Measurements from ENCODE around the gene PLCH1. TPM values are rescaled to one million over a fixed set of nuclear protein-coding genes. Genes with fewer than 3 reads are reported as not detected.

Gene PLCH1
- total RNA-seq, 5 donors from 2014 or later (not counting 1 experiment from before 2014, with no cell fraction given), result 0.06 to 0.12 (median 0.09) TPM; not detected in 1

- no peak for DNase-seq
- Mint-ChIP-seq H3K27me3 (peaks cover 0 to 4% of the 10 kb centered on the region in 2 donors), H3K4me1 (peaks cover 3 to 14% (median 10%) of the 10 kb centered on the region in 3 donors), H3K27ac (no peak overlapping the region), H3K9me3 (no peaks in the 10 kb centered on the region), H3K36me3 (no peaks in the 10 kb centered on the region), H3K4me3 (no peak overlapping the region)
- CTCF ChIA-PET, result no interaction called here
- Histone ChIP-seq H3K4me1 (ENCODE audit: control insufficient read depth in 1 of 2, extremely low read depth in 1 of 2, insufficient read depth in 2 of 2, low read length in 2 of 2) (peaks cover 0 to 2% of the 10 kb centered on the region in 2 experiments), H3K9me3 (no peaks in the 10 kb centered on the region), H3K36me3 (ENCODE audit: control insufficient read depth in 2 of 2, extremely low read depth in 1 of 2, insufficient read depth in 1 of 2, low read length in 1 of 2) (no peaks in the 10 kb centered on the region), H3K27ac (ENCODE audit: low read length) (no peak overlapping the region), H3K27me3 (replicated peaks in 1 of 2; ENCODE audit: control insufficient read depth in 2 of 2, extremely low read depth in 1 of 2, insufficient read depth in 2 of 2, low read length in 1 of 2) (no peaks in the 10 kb centered on the region), H3K4me3 (ENCODE audit: control insufficient read depth in 1 of 2, extremely low read depth in 1 of 2, low read length in 1 of 2) (no peak overlapping the region)
- POLR2A ChIA-PET, result no interaction called here
- ATAC-seq (replicated peaks in 1 of 4), result no peak
Measured at GRCh38 chr3:155339052-155339451, 405.8 kb downstream of the PLCH1 start.

- H3K9me3 ChIP-seq, result no peaks in the 10 kb centered on the region
- H3K4me3 ChIP-seq (ENCODE audit: control insufficient read depth in 1 of 2, extremely low read depth in 1 of 2, low read length in 1 of 2), result no peak overlapping the region
- no peak for ATAC-seq (replicated peaks in 1 of 4)
- H3K4me1 Mint-ChIP-seq, result peaks cover 3 to 17% (median 14%) of the 10 kb centered on the region in 3 donors
- 39% methylated on average over 2 of the region's 3 CpGs for WGBS (ENCODE audit: insufficient coverage)
- no peak for DNase-seq
- no peak overlapping the region for H3K27ac ChIP-seq (ENCODE audit: low read length)
- no peaks in the 10 kb centered on the region for H3K27me3 ChIP-seq (replicated peaks in 1 of 2; ENCODE audit: control insufficient read depth in 2 of 2, extremely low read depth in 1 of 2, insufficient read depth in 2 of 2, low read length in 1 of 2)
- H3K27ac Mint-ChIP-seq, result no peak overlapping the region
- ChIA-PET CTCF (no interaction called here), POLR2A (no interaction called here)
- H3K36me3 Mint-ChIP-seq, result no peaks in the 10 kb centered on the region
- no peaks in the 10 kb centered on the region for H3K9me3 Mint-ChIP-seq
- H3K27me3 Mint-ChIP-seq, result peaks cover 0 to 4% of the 10 kb centered on the region in 2 donors
- peaks cover 0 to 2% of the 10 kb centered on the region in 2 experiments for H3K4me1 ChIP-seq (ENCODE audit: control insufficient read depth in 1 of 2, extremely low read depth in 1 of 2, insufficient read depth in 2 of 2, low read length in 2 of 2)
- no peak overlapping the region for H3K4me3 Mint-ChIP-seq
- no peaks in the 10 kb centered on the region for H3K36me3 ChIP-seq (ENCODE audit: control insufficient read depth in 2 of 2, extremely low read depth in 1 of 2, insufficient read depth in 1 of 2, low read length in 1 of 2)
Measured at GRCh38 chr3:155335724-155336354, 409.0 kb downstream of the PLCH1 start.

GRCh38 chr3:155334914-155335723, 409.8 kb downstream of the PLCH1 start:
- H3K9me3 ChIP-seq, result no peaks in the 10 kb centered on the region
- H3K9me3 Mint-ChIP-seq, result no peaks in the 10 kb centered on the region
- no peak overlapping the region for H3K4me3 Mint-ChIP-seq
- H3K27ac ChIP-seq (ENCODE audit: low read length), result no peak overlapping the region
- peak in 1 of 35 experiments; percentile 2 for DNase-seq
- ATAC-seq (replicated peaks in 1 of 4), result peak in 2 of 4 experiments; percentile 32 to 42
- ChIA-PET POLR2A (no interaction called here), CTCF (interaction anchor here in 1 of 2 donors (0.7 kb wide), 1 partner anchor 22 kb away, joined by 3 read pairs; no protein-coding TSS in a partner anchor)
- 15% methylated on average over 3 of the region's 6 CpGs for WGBS (ENCODE audit: insufficient coverage)
- peaks cover 3 to 17% (median 14%) of the 10 kb centered on the region in 3 donors for H3K4me1 Mint-ChIP-seq
- H3K36me3 Mint-ChIP-seq, result no peaks in the 10 kb centered on the region
- peaks cover 0 to 4% of the 10 kb centered on the region in 2 donors for H3K27me3 Mint-ChIP-seq
- H3K4me1 ChIP-seq (ENCODE audit: control insufficient read depth in 1 of 2, extremely low read depth in 1 of 2, insufficient read depth in 2 of 2, low read length in 2 of 2), result peaks cover 0 to 2% of the 10 kb centered on the region in 2 experiments
- H3K27ac Mint-ChIP-seq, result no peak overlapping the region
- H3K4me3 ChIP-seq (ENCODE audit: control insufficient read depth in 1 of 2, extremely low read depth in 1 of 2, low read length in 1 of 2), result no peak overlapping the region
- no peaks in the 10 kb centered on the region for H3K36me3 ChIP-seq (ENCODE audit: control insufficient read depth in 2 of 2, extremely low read depth in 1 of 2, insufficient read depth in 1 of 2, low read length in 1 of 2)
- H3K27me3 ChIP-seq (replicated peaks in 1 of 2; ENCODE audit: control insufficient read depth in 2 of 2, extremely low read depth in 1 of 2, insufficient read depth in 2 of 2, low read length in 1 of 2), result no peaks in the 10 kb centered on the region

- Mint-ChIP-seq H3K9me3 (no peaks in the 10 kb centered on the region), H3K4me1 (peaks cover 3 to 17% (median 14%) of the 10 kb centered on the region in 3 donors), H3K36me3 (no peaks in the 10 kb centered on the region), H3K27me3 (peaks cover 0 to 4% of the 10 kb centered on the region in 2 donors), H3K27ac (no peak overlapping the region), H3K4me3 (no peak overlapping the region)
- H3K27ac ChIP-seq (ENCODE audit: low read length), result no peak overlapping the region
- H3K9me3 ChIP-seq, result no peaks in the 10 kb centered on the region
- ATAC-seq (replicated peaks in 1 of 4), result no peak
- no peak overlapping the region for H3K4me3 ChIP-seq (ENCODE audit: control insufficient read depth in 1 of 2, extremely low read depth in 1 of 2, low read length in 1 of 2)
- 73% methylated on average over 1 of the region's 3 CpGs for WGBS (ENCODE audit: insufficient coverage)
- peaks cover 0 to 2% of the 10 kb centered on the region in 2 experiments for H3K4me1 ChIP-seq (ENCODE audit: control insufficient read depth in 1 of 2, extremely low read depth in 1 of 2, insufficient read depth in 2 of 2, low read length in 2 of 2)
- no peak for DNase-seq
- H3K36me3 ChIP-seq (ENCODE audit: control insufficient read depth in 2 of 2, extremely low read depth in 1 of 2, insufficient read depth in 1 of 2, low read length in 1 of 2), result no peaks in the 10 kb centered on the region
- CTCF ChIA-PET, result no interaction called here
- no peaks in the 10 kb centered on the region for H3K27me3 ChIP-seq (replicated peaks in 1 of 2; ENCODE audit: control insufficient read depth in 2 of 2, extremely low read depth in 1 of 2, insufficient read depth in 2 of 2, low read length in 1 of 2)
- POLR2A ChIA-PET, result no interaction called here
Measured at GRCh38 chr3:155334215-155334913, 410.5 kb downstream of the PLCH1 start.

GRCh38 chr3:155332716-155333115, 412.2 kb downstream of the PLCH1 start:
- Histone ChIP-seq H3K27ac (ENCODE audit: low read length) (no peak overlapping the region), H3K4me3 (ENCODE audit: control insufficient read depth in 1 of 2, extremely low read depth in 1 of 2, low read length in 1 of 2) (no peak overlapping the region), H3K36me3 (ENCODE audit: control insufficient read depth in 2 of 2, extremely low read depth in 1 of 2, insufficient read depth in 1 of 2, low read length in 1 of 2) (no peaks in the 10 kb centered on the region), H3K27me3 (replicated peaks in 1 of 2; ENCODE audit: control insufficient read depth in 2 of 2, extremely low read depth in 1 of 2, insufficient read depth in 2 of 2, low read length in 1 of 2) (no peaks in the 10 kb centered on the region), H3K4me1 (ENCODE audit: control insufficient read depth in 1 of 2, extremely low read depth in 1 of 2, insufficient read depth in 2 of 2, low read length in 2 of 2) (peaks cover 0 to 2% of the 10 kb centered on the region in 2 experiments), H3K9me3 (no peaks in the 10 kb centered on the region)
- no peak overlapping the region for H3K4me3 Mint-ChIP-seq
- peaks cover 3 to 17% (median 14%) of the 10 kb centered on the region in 3 donors for H3K4me1 Mint-ChIP-seq
- WGBS (ENCODE audit: insufficient coverage), result 79% methylated on average over 2 of the region's 4 CpGs
- ChIA-PET POLR2A (no interaction called here), CTCF (no interaction called here)
- H3K36me3 Mint-ChIP-seq, result no peaks in the 10 kb centered on the region
- no peak for ATAC-seq (replicated peaks in 1 of 4)
- H3K9me3 Mint-ChIP-seq, result no peaks in the 10 kb centered on the region
- DNase-seq, result no peak
- no peak overlapping the region for H3K27ac Mint-ChIP-seq
- H3K27me3 Mint-ChIP-seq, result peaks cover 0 to 4% of the 10 kb centered on the region in 2 donors

- Mint-ChIP-seq H3K27ac (no peak overlapping the region), H3K36me3 (no peaks in the 10 kb centered on the region), H3K27me3 (peaks cover 0 to 1% of the 10 kb centered on the region in 2 donors), H3K9me3 (no peaks in the 10 kb centered on the region), H3K4me1 (peaks cover 3 to 17% (median 14%) of the 10 kb centered on the region in 3 donors), H3K4me3 (no peak overlapping the region)
- Histone ChIP-seq H3K36me3 (ENCODE audit: control insufficient read depth in 2 of 2, extremely low read depth in 1 of 2, insufficient read depth in 1 of 2, low read length in 1 of 2) (no peaks in the 10 kb centered on the region), H3K27ac (ENCODE audit: low read length) (no peak overlapping the region), H3K4me1 (ENCODE audit: control insufficient read depth in 1 of 2, extremely low read depth in 1 of 2, insufficient read depth in 2 of 2, low read length in 2 of 2) (peaks cover 0 to 2% of the 10 kb centered on the region in 2 experiments), H3K27me3 (replicated peaks in 1 of 2; ENCODE audit: control insufficient read depth in 2 of 2, extremely low read depth in 1 of 2, insufficient read depth in 2 of 2, low read length in 1 of 2) (no peaks in the 10 kb centered on the region), H3K4me3 (ENCODE audit: control insufficient read depth in 1 of 2, extremely low read depth in 1 of 2, low read length in 1 of 2) (no peak overlapping the region), H3K9me3 (no peaks in the 10 kb centered on the region)
- DNase-seq (no peak), ATAC-seq (replicated peaks in 1 of 4) (no peak)
- WGBS (ENCODE audit: insufficient coverage), result no CpG with 5 or more reads among the region's 2 CpGs
- ChIA-PET CTCF (no interaction called here), POLR2A (no interaction called here)
Measured at GRCh38 chr3:155331078-155331477, 413.8 kb downstream of the PLCH1 start.
